H1 (cell line): Measurements from ENCODE around the gene CTNNBL1. TPM values are rescaled to one million over a fixed set of nuclear protein-coding genes. Genes with fewer than 3 reads are reported as not detected.

ENCODE experiments used
- CBX5 ChIP-seq: fragments of 300-800, 300-1000 bp; sonication (generic); IDR thresholded peaks from 2 replicates; pipeline ENCODE4 v1.7.1; 2016; ENCODE audit warnings: antibody characterized with exemption, low read length, low read depth
- CHD2 ChIP-seq: IDR thresholded peaks from 2 replicates; pipeline ENCODE4 v1.6.1; 2012; ENCODE audit warnings: low read length, improper control_type of control experiment
- E2F6 ChIP-seq: IDR thresholded peaks from 2 replicates; pipeline ENCODE4 v1.6.1; 2012; ENCODE audit warnings: inconsistent platforms
- EP300 ChIP-seq, 2 experiments: IDR thresholded peaks; 1 replicate in 1 of 2; 2 replicates in 1 of 2; pipeline ENCODE4 v1.6.1; 2011 to 2012; ENCODE audit warnings: low read depth in 2 of 2, low read length in 2 of 2, mild to moderate bottlenecking in 2 of 2, borderline replicate concordance in 1 of 2, inconsistent platforms in 1 of 2, moderate library complexity in 1 of 2
- GABPA ChIP-seq: IDR thresholded peaks from 2 replicates; pipeline ENCODE4 v1.6.1; 2011; ENCODE audit warnings: mild to moderate bottlenecking, low read length, moderate library complexity, borderline replicate concordance; ENCODE audit not compliant: insufficient read depth
- GTF2F1 ChIP-seq: IDR thresholded peaks from 2 replicates; pipeline ENCODE4 v1.6.1; 2012; ENCODE audit warnings: low read depth, low read length, improper control_type of control experiment, borderline replicate concordance
- MAX ChIP-seq: IDR thresholded peaks from 2 replicates; pipeline ENCODE4 v1.6.1; 2012; ENCODE audit warnings: inconsistent platforms
- NRF1 ChIP-seq: IDR thresholded peaks from 2 replicates; pipeline ENCODE4 v1.6.1; 2011; ENCODE audit warnings: mild to moderate bottlenecking, low read depth, low read length, improper control_type of control experiment
- POLR2AphosphoS5 ChIP-seq: IDR thresholded peaks from 2 replicates; pipeline ENCODE4 v1.6.1; 2011; ENCODE audit warnings: low read depth, low read length
- RBBP5 ChIP-seq: IDR thresholded peaks from 2 replicates; pipeline ENCODE4 v1.7.1; 2012; ENCODE audit warnings: low read depth, mild to moderate bottlenecking, inconsistent platforms, low read length, moderate library complexity, borderline replicate concordance
- SIN3A ChIP-seq, 2 experiments: IDR thresholded peaks in 1 of 2; conservative IDR thresholded peaks in 1 of 2; 2 replicates each; pipeline ENCODE4 v1.6.1; 2011 to 2012; ENCODE audit warnings: low read length in 2 of 2, improper control_type of control experiment in 1 of 2, low read depth in 1 of 2, mild to moderate bottlenecking in 1 of 2
- SP1 ChIP-seq: IDR thresholded peaks from 2 replicates; pipeline ENCODE4 v1.6.1; 2011; ENCODE audit warnings: low read depth, low read length
- SP4 ChIP-seq: IDR thresholded peaks from 2 replicates; pipeline ENCODE4 v1.6.1; 2012; ENCODE audit warnings: low read length, inconsistent platforms
- SUZ12 ChIP-seq: fragments of 200-600 bp; sonication (generic); IDR thresholded peaks from 2 replicates; pipeline ENCODE4 v1.6.1; 2012; ENCODE audit warnings: mild to moderate bottlenecking, inconsistent platforms, low read length, moderate library complexity, mixed read lengths
- TBP ChIP-seq: IDR thresholded peaks from 2 replicates; pipeline ENCODE4 v1.6.1; 2011; ENCODE audit warnings: low read depth, low read length, improper control_type of control experiment
- TCF12 ChIP-seq: IDR thresholded peaks from 2 replicates; pipeline ENCODE4 v1.6.1; 2011; ENCODE audit warnings: low read depth, mild to moderate bottlenecking, low read length
- TEAD4 ChIP-seq: IDR thresholded peaks from 2 replicates; pipeline ENCODE4 v1.6.1; 2012; ENCODE audit warnings: low read depth, low read length, inconsistent platforms, mixed read lengths
- polyA plus RNA-seq, 7 experiments: library from polyadenylated mRNA; depleted of rRNA in 3 of 7; stranded (reverse) in 5 of 7; unstranded in 2 of 7; fragments of >200 nt in 5 of 7; fragments of 200-250 nt in 2 of 7; gene quantifications; 1 replicate in 5 of 7; 2 replicates in 1 of 7; 4 replicates in 1 of 7; pipeline versions ENCODE4 v1.2.1 to v1.2.3, GENCODE V29; 2011 to 2013; ENCODE audit warnings: missing spikeins in 2 of 7, mixed read lengths in 2 of 7
- total RNA-seq: library from RNA; stranded (reverse); fragmentation: NEBNext Ultra II Directional; extraction: Animal tissue kit (Norgen Biotek cat#: 25700); gene quantifications from 2 replicates; pipeline ENCODE4 v1.2.1, GENCODE V29; 2021

Gene CTNNBL1
- total and polyA plus RNA-seq, 2 of the 8 experiments (the other 6 are each of a cell fraction or from before 2014, with no cell fraction given) = 19.6 to 81.6 TPM

- TF ChIP-seq EP300 (IDR thresholded peaks at IDR 0.05; ENCODE audit: borderline replicate concordance in 1 of 2, low read depth in 2 of 2, low read length in 2 of 2) (no peak), SUZ12 (no peak), E2F6 (peak; percentile 65), MAX (peak; percentile 82), SP4 (no peak), CBX5 (no peak), CHD2 (no peak), SIN3A (conservative IDR thresholded peaks at IDR 0.05 in 1 of 2, IDR thresholded peaks at IDR 0.05 in 1 of 2; ENCODE audit: low read depth in 1 of 2, low read length in 2 of 2) (peak in 1 of 2 experiments; percentile 66; a peak in 2 of 4 replicates), RBBP5 (no peak), POLR2AphosphoS5 (no peak), SP1 (no peak), GTF2F1 (no peak), NRF1 (no peak), TBP (no peak), GABPA (no peak), TEAD4 (no peak), TCF12 (no peak)
Measured at GRCh38 chr20:37901240-37901639, 207.4 kb downstream of the CTNNBL1 start (continued).
